GM23248 (cell line): ENCODE results near the gene PODXL. TPM values are rescaled to one million over a fixed set of nuclear protein-coding genes. Genes with fewer than 3 reads are reported as not detected.
A peak's percentile ranks its signal among the peaks of the same experiment; 100 is the strongest.

Experiments
- DNase-seq: peaks from one replicate; pipeline ENCODE4 v3.0.0-alpha.2; 2015
- H2AFZ ChIP-seq: fragments of 200-600 bp; sonication (generic); 2 replicates; pipeline ENCODE4 v1.6.1; 2016; ENCODE audit warnings: antibody characterized with exemption
- H3F3A ChIP-seq: fragments of 200-600 bp; sonication (generic); 2 replicates; pipeline ENCODE4 v1.6.1; 2016; ENCODE audit warnings: mild to moderate bottlenecking, antibody characterized with exemption, mixed run types; ENCODE audit not compliant: insufficient read depth
- H3K27ac ChIP-seq: fragments of 200-600 bp; sonication (generic); 2 replicates; pipeline ENCODE4 v1.5.1; 2016; ENCODE audit warnings: mild to moderate bottlenecking
- H3K27me3 ChIP-seq: fragments of 200-600 bp; sonication (generic); replicated peaks from 2 replicates; pipeline ENCODE4 v1.6.1; 2016; ENCODE audit warnings: mild to moderate bottlenecking; ENCODE audit not compliant: insufficient read depth
- H3K36me3 ChIP-seq: fragments of 200-600 bp; sonication (generic); 2 replicates; pipeline ENCODE4 v1.6.1; 2016; ENCODE audit warnings: low read depth, mild to moderate bottlenecking
- H3K4me1 ChIP-seq: fragments of 200-600 bp; sonication (generic); 2 replicates; pipeline ENCODE4 v1.6.1; 2016; ENCODE audit warnings: mild to moderate bottlenecking; ENCODE audit not compliant: insufficient read depth
- H3K4me2 ChIP-seq: fragments of 200-600 bp; sonication (generic); one replicate; pipeline ENCODE4 v1.6.1; 2016; ENCODE audit warnings: mild to moderate bottlenecking; ENCODE audit not compliant: unreplicated experiment
- H3K4me3 ChIP-seq: fragments of 200-600 bp; sonication (generic); 2 replicates; pipeline ENCODE4 v1.5.1; 2016; ENCODE audit warnings: mild to moderate bottlenecking
- H3K79me2 ChIP-seq: fragments of 200-600 bp; sonication (generic); 2 replicates; pipeline ENCODE4 v1.6.1; 2016; ENCODE audit warnings: mild to moderate bottlenecking; ENCODE audit not compliant: insufficient read depth
- H3K9ac ChIP-seq: fragments of 200-600 bp; sonication (generic); 2 replicates; pipeline ENCODE4 v1.6.1; 2016; ENCODE audit warnings: mild to moderate bottlenecking
- H3K9me2 ChIP-seq: fragments of 200-600 bp; sonication (generic); 2 replicates; pipeline ENCODE4 v1.6.1; 2016; ENCODE audit warnings: mixed run types, mild to moderate bottlenecking, moderate library complexity; ENCODE audit not compliant: insufficient read depth
- H3K9me3 ChIP-seq: fragments of 200-600 bp; sonication (generic); one replicate; pipeline ENCODE4 v1.6.1; 2017; ENCODE audit warnings: low read depth
- H4K20me1 ChIP-seq: fragments of 200-600 bp; sonication (generic); 2 replicates; pipeline ENCODE4 v1.6.0; 2016; ENCODE audit not compliant: insufficient read depth
- EZH2 ChIP-seq: fragments of 200-600 bp; sonication (generic); IDR thresholded peaks from 2 replicates; pipeline ENCODE4 v1.6.1; 2018; ENCODE audit warnings: antibody characterized with exemption, mild to moderate bottlenecking; ENCODE audit not compliant: insufficient read depth, poor library complexity, severe bottlenecking
- EZH2phosphoT487 ChIP-seq: fragments of 200-600 bp; sonication (generic); IDR thresholded peaks from 2 replicates; pipeline ENCODE4 v1.6.1; 2018; ENCODE audit warnings: antibody characterized with exemption, moderate library complexity, mild to moderate bottlenecking, low read depth; ENCODE audit not compliant: insufficient read depth
- WGBS, 2 experiments: methylation state at CpG; one replicate each; pipeline ENCODE4 v1.1.6; 2015 to 2017; ENCODE audit warnings: low lambda C conversion rate in 2 of 2, low coverage in 1 of 2; ENCODE audit errors: missing lambda C conversion rate in 2 of 2; 5-methylcytosine and 5-hydroxymethylcytosine counted together
- in situ Hi-C: fragments of 300-500 bp; cut with MboI; formaldehyde crosslinking; loops from 2 replicates; pipeline ENCODE4 v1.15.0; 2020
- polyA plus RNA-seq: library from polyadenylated mRNA; unstranded; fragments of >200 nt; fragmentation: Nextera tagmentation; extraction: Ambion mirVana; gene quantifications from 2 replicates; pipeline ENCODE4 v1.2.1, GENCODE V29; 2016
- total RNA-seq: library from RNA; depleted of rRNA; stranded (reverse); fragments of >200 nt; shearing (Covaris generic); gene quantifications from 2 replicates; pipeline ENCODE4 v1.2.3, GENCODE V29; 2014

PODXL gene
- total and polyA plus RNA-seq, 2 experiments from 2014 or later: 33.6 to 50.1 TPM

GRCh38 chr7:131602994-131603372 is 46.6 kb upstream of the PODXL start:
- Histone ChIP-seq H3K9ac (no peak overlapping the region), H3K4me2 (peak overlapping the region; percentile 16), H3K27me3 (no peaks in the 10 kb centered on the region), H2AFZ (no peak overlapping the region), H3K4me3 (no peak overlapping the region), H3K27ac (peak overlapping the region; percentile 31), H3F3A (peaks cover 30% of the 10 kb centered on the region), H3K36me3 (no peaks in the 10 kb centered on the region), H3K4me1 (peaks cover 47% of the 10 kb centered on the region), H3K9me2 (no peaks in the 10 kb centered on the region), H4K20me1 (no peaks in the 10 kb centered on the region), H3K79me2 (no peaks in the 10 kb centered on the region), H3K9me3 (no peaks in the 10 kb centered on the region)
- TF ChIP-seq EZH2phosphoT487 (no peak), EZH2 (no peak)
- 95 to 96% methylated on average over 5 of the region's 5 CpGs for WGBS, 2 experiments
- peak; percentile 48 for DNase-seq
- in situ Hi-C loops: no loop called here

GRCh38 chr7:131602304-131602993 is 46.0 kb upstream of the PODXL start:
- Histone ChIP-seq H3K79me2 (no peaks in the 10 kb centered on the region), H2AFZ (no peak overlapping the region), H3K9me3 (no peaks in the 10 kb centered on the region), H3K4me2 (peak overlapping the region; percentile 16), H3K9ac (no peak overlapping the region), H3F3A (peaks cover 30% of the 10 kb centered on the region), H3K4me3 (no peak overlapping the region), H3K27ac (peak overlapping the region; percentile 31), H4K20me1 (no peaks in the 10 kb centered on the region), H3K27me3 (no peaks in the 10 kb centered on the region), H3K9me2 (no peaks in the 10 kb centered on the region), H3K4me1 (peaks cover 47% of the 10 kb centered on the region), H3K36me3 (no peaks in the 10 kb centered on the region)
- in situ Hi-C loops: no loop called here
- WGBS, 2 experiments: 54% methylated on average over 12 of the region's 12 CpGs
- TF ChIP-seq EZH2: no peak
- peak; percentile 56; the same call in 1 of the 2 replicates for TF ChIP-seq EZH2phosphoT487
- DNase-seq: peak; percentile 83

GRCh38 chr7:131600085-131600881 is 43.9 kb upstream of the PODXL start:
- no peaks in the 10 kb centered on the region for H3K27me3 ChIP-seq
- H3K27ac ChIP-seq: no peak overlapping the region
- no peak overlapping the region for H3K4me2 ChIP-seq
- H3F3A ChIP-seq: peaks cover 22% of the 10 kb centered on the region
- H3K9me3 ChIP-seq: no peaks in the 10 kb centered on the region
- H3K4me1 ChIP-seq: peaks cover 31% of the 10 kb centered on the region
- no peaks in the 10 kb centered on the region for H4K20me1 ChIP-seq
- DNase-seq: peak; percentile 63
- no peaks in the 10 kb centered on the region for H3K79me2 ChIP-seq
- no peak overlapping the region for H3K9ac ChIP-seq
- no peak overlapping the region for H3K4me3 ChIP-seq
- H2AFZ ChIP-seq: no peak overlapping the region
- WGBS, 2 experiments: 91% methylated on average over 11 of the region's 11 CpGs
- no peaks in the 10 kb centered on the region for H3K36me3 ChIP-seq
- TF ChIP-seq EZH2: no peak
- no peak for TF ChIP-seq EZH2phosphoT487
- in situ Hi-C loops: no loop called here
- no peaks in the 10 kb centered on the region for H3K9me2 ChIP-seq

- H3K4me2 ChIP-seq: no peak overlapping the region
- in situ Hi-C loops: no loop called here
Measured at GRCh38 chr7:131596785-131597184, 40.4 kb upstream of the PODXL start.

More at GRCh38 chr7:131596785-131597184, 40.4 kb upstream of the PODXL start:
- Histone ChIP-seq H3K4me3 (no peak overlapping the region), H3K9me3 (no peaks in the 10 kb centered on the region), H3K9me2 (no peaks in the 10 kb centered on the region), H3K79me2 (no peaks in the 10 kb centered on the region), H3K27ac (no peak overlapping the region), H2AFZ (no peak overlapping the region), H3K27me3 (no peaks in the 10 kb centered on the region), H3K4me1 (no peaks in the 10 kb centered on the region), H3F3A (no peaks in the 10 kb centered on the region), H3K9ac (no peak overlapping the region), H3K36me3 (no peaks in the 10 kb centered on the region), H4K20me1 (no peaks in the 10 kb centered on the region)
- no peak for TF ChIP-seq EZH2
- no peak for TF ChIP-seq EZH2phosphoT487
- no peak for DNase-seq
- 98% methylated on average over 6 of the region's 6 CpGs for WGBS, 2 experiments
